ENCODE results near the gene NDEL1.
A peak's percentile ranks its signal among the peaks of the same experiment; 100 is the strongest.

Gene NDEL1

GRCh38 chr17:8487743-8488142 lies 52.1 kb downstream of the NDEL1 start:
- no peak overlapping the region for H3K27ac ChIP-seq (ENCODE audit: low read length)
- no peak overlapping the region for H3K4me3 ChIP-seq (ENCODE audit: low read length in 2 of 2)
- no peaks in the 10 kb centered on the region for H3K4me1 ChIP-seq (ENCODE audit: control insufficient read depth, insufficient read depth, low read length)
- peaks cover 42 to 62% of the 10 kb centered on the region in 2 donors for H3K36me3 ChIP-seq (ENCODE audit: control insufficient read depth in 2 of 2, insufficient read depth in 2 of 2, low read length in 2 of 2)
- no peaks in the 10 kb centered on the region for H3K9me3 ChIP-seq (ENCODE audit: control insufficient read depth in 2 of 2, low read length in 2 of 2)
- no peak overlapping the region for H3K9ac ChIP-seq (ENCODE audit: low read length in 2 of 2)
- H3K27me3 ChIP-seq (ENCODE audit: control insufficient read depth in 1 of 2, insufficient read depth in 2 of 2, low read length in 2 of 2), result no peaks in the 10 kb centered on the region

DNA sequence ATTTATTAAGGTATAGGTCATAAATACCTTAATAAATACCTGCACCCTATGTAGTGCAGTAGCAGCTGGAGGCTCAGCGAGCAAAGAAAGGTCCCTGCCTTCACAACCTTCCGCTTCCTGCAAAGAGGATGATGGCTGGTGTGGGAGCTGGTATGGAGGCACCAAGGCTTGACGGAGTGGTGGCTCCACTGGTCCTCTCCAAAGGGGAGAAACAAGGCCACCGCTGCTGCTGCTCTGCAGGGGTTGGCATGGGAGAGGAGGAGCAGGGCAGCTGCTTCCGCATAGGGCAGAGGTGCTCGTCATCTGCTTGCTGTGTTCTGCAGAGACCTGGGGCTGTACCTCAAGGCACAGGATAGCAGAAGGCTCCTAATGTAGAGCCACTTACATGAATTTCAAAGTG lies 52.8 kb downstream of the NDEL1 start:
- H3K27ac ChIP-seq (ENCODE audit: low read length), result peak overlapping the region; percentile 6

DNA sequence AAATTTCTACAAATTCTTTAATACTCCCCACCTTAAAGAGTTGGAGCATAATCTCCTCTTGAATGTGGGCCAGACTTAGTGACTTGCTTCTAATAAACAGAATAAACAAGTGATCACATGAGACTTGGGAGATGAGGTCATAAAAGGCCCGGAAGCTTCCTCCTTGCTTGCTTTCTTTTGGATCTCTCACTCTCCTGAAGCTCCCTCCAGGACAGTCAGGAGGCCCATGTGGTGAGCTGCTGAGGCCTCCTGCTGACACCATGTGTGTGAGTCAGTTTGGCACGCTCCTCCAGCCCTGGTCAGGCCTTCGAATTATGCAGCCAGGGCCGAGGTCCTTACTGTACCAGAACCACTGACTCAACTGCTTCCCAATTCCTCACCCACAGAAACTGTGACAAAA lies 53.2 kb downstream of the NDEL1 start:
- H3K4me1 ChIP-seq (ENCODE audit: control insufficient read depth, insufficient read depth, low read length), result no peaks in the 10 kb centered on the region
- H3K9ac ChIP-seq (ENCODE audit: low read length in 2 of 2), result no peak overlapping the region
- H3K36me3 ChIP-seq (ENCODE audit: control insufficient read depth in 2 of 2, insufficient read depth in 2 of 2, low read length in 2 of 2), result peaks cover 35 to 60% of the 10 kb centered on the region in 2 donors
- H3K27ac ChIP-seq (ENCODE audit: low read length), result peak overlapping the region; percentile 6
- H3K4me3 ChIP-seq (ENCODE audit: low read length in 2 of 2), result no peak overlapping the region
- H3K9me3 ChIP-seq (ENCODE audit: control insufficient read depth in 2 of 2, low read length in 2 of 2), result no peaks in the 10 kb centered on the region
- no peaks in the 10 kb centered on the region for H3K27me3 ChIP-seq (ENCODE audit: control insufficient read depth in 1 of 2, insufficient read depth in 2 of 2, low read length in 2 of 2)

More for the DNA sequence above, 52.8 kb downstream of the NDEL1 start:
- H3K36me3 ChIP-seq (ENCODE audit: control insufficient read depth in 2 of 2, insufficient read depth in 2 of 2, low read length in 2 of 2), result peaks cover 37 to 62% of the 10 kb centered on the region in 2 donors
- H3K4me1 ChIP-seq (ENCODE audit: control insufficient read depth, insufficient read depth, low read length), result no peaks in the 10 kb centered on the region
- H3K27me3 ChIP-seq (ENCODE audit: control insufficient read depth in 1 of 2, insufficient read depth in 2 of 2, low read length in 2 of 2), result no peaks in the 10 kb centered on the region
- no peaks in the 10 kb centered on the region for H3K9me3 ChIP-seq (ENCODE audit: control insufficient read depth in 2 of 2, low read length in 2 of 2)
- no peak overlapping the region for H3K4me3 ChIP-seq (ENCODE audit: low read length in 2 of 2)
- no peak overlapping the region for H3K9ac ChIP-seq (ENCODE audit: low read length in 2 of 2)

GRCh38 chr17:8489841-8490240 lies 54.2 kb downstream of the NDEL1 start:
- no peaks in the 10 kb centered on the region for H3K9me3 ChIP-seq (ENCODE audit: control insufficient read depth in 2 of 2, low read length in 2 of 2)
- no peaks in the 10 kb centered on the region for H3K27me3 ChIP-seq (ENCODE audit: control insufficient read depth in 1 of 2, insufficient read depth in 2 of 2, low read length in 2 of 2)
- peaks cover 39 to 63% of the 10 kb centered on the region in 2 donors for H3K36me3 ChIP-seq (ENCODE audit: control insufficient read depth in 2 of 2, insufficient read depth in 2 of 2, low read length in 2 of 2)
- H3K9ac ChIP-seq (ENCODE audit: low read length in 2 of 2), result no peak overlapping the region
- H3K27ac ChIP-seq (ENCODE audit: low read length), result no peak overlapping the region
- no peak overlapping the region for H3K4me3 ChIP-seq (ENCODE audit: low read length in 2 of 2)
- H3K4me1 ChIP-seq (ENCODE audit: control insufficient read depth, insufficient read depth, low read length), result no peaks in the 10 kb centered on the region

GRCh38 chr17:8490256-8491023 lies 54.8 kb downstream of the NDEL1 start:
- no peaks in the 10 kb centered on the region for H3K27me3 ChIP-seq (ENCODE audit: control insufficient read depth in 1 of 2, insufficient read depth in 2 of 2, low read length in 2 of 2)
- peaks cover 42 to 64% of the 10 kb centered on the region in 2 donors for H3K36me3 ChIP-seq (ENCODE audit: control insufficient read depth in 2 of 2, insufficient read depth in 2 of 2, low read length in 2 of 2)
- H3K27ac ChIP-seq (ENCODE audit: low read length), result no peak overlapping the region
- H3K9me3 ChIP-seq (ENCODE audit: control insufficient read depth in 2 of 2, low read length in 2 of 2), result no peaks in the 10 kb centered on the region
- no peak overlapping the region for H3K4me3 ChIP-seq (ENCODE audit: low read length in 2 of 2)
- H3K4me1 ChIP-seq (ENCODE audit: control insufficient read depth, insufficient read depth, low read length), result no peaks in the 10 kb centered on the region
- no peak overlapping the region for H3K9ac ChIP-seq (ENCODE audit: low read length in 2 of 2)

DNA sequence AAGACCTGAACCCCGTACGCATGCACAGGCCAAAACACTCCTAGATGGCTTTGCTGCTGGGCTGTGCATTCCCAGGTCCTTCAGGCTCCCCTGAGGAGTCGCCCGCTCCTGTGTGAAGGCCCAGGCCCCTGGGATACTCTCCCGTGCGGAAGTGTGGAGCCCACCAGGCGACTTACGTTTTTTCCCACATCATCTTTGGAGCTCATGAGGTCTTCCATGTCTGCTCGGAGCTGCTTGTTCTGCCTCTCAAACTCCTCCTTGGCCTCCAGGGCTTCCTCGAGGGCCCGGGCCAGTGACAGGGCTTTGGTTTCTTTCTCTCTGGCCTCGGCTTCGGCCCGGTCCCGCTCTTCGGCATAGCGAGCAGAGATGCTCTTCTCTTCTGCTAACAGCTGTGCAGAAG lies 56.4 kb downstream of the NDEL1 start:
- no peaks in the 10 kb centered on the region for H3K9me3 ChIP-seq (ENCODE audit: control insufficient read depth in 2 of 2, low read length in 2 of 2)
- no peak overlapping the region for H3K27ac ChIP-seq (ENCODE audit: low read length)
- peaks cover 46 to 65% of the 10 kb centered on the region in 2 donors for H3K36me3 ChIP-seq (ENCODE audit: control insufficient read depth in 2 of 2, insufficient read depth in 2 of 2, low read length in 2 of 2)
- no peaks in the 10 kb centered on the region for H3K27me3 ChIP-seq (ENCODE audit: control insufficient read depth in 1 of 2, insufficient read depth in 2 of 2, low read length in 2 of 2)
- no peaks in the 10 kb centered on the region for H3K4me1 ChIP-seq (ENCODE audit: control insufficient read depth, insufficient read depth, low read length)
- no peak overlapping the region for H3K9ac ChIP-seq (ENCODE audit: low read length in 2 of 2)
- H3K4me3 ChIP-seq (ENCODE audit: low read length in 2 of 2), result no peak overlapping the region

DNA sequence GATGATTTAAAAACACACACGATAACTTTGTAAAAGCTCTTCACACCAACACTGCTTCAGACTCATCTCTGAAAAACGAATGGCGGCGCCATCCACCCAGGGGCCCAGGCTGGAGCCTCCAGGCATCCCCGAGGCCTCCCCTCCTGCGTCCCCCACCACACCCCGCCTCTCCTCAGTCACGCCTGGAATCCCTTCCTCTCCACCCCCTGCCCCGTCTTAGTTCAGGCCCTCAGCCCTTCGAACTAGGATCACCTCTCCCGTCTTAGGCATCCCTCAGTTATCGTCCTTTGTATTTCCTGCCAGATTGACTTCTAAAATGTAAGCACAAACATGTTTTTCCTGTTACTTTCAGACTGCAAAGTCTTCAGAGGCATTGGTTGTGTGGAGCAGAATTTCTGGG lies 58.3 kb downstream of the NDEL1 start:
- H3K4me1 ChIP-seq (ENCODE audit: control insufficient read depth, insufficient read depth, low read length), result no peaks in the 10 kb centered on the region
- peaks cover 41 to 51% of the 10 kb centered on the region in 2 donors for H3K36me3 ChIP-seq (ENCODE audit: control insufficient read depth in 2 of 2, insufficient read depth in 2 of 2, low read length in 2 of 2)
- no peaks in the 10 kb centered on the region for H3K27me3 ChIP-seq (ENCODE audit: control insufficient read depth in 1 of 2, insufficient read depth in 2 of 2, low read length in 2 of 2)
- H3K4me3 ChIP-seq (ENCODE audit: low read length in 2 of 2), result no peak overlapping the region
- no peaks in the 10 kb centered on the region for H3K9me3 ChIP-seq (ENCODE audit: control insufficient read depth in 2 of 2, low read length in 2 of 2)
- H3K9ac ChIP-seq (ENCODE audit: low read length in 2 of 2), result no peak overlapping the region
- no peak overlapping the region for H3K27ac ChIP-seq (ENCODE audit: low read length)

GRCh38 chr17:8494506-8495111 lies 58.9 kb downstream of the NDEL1 start:
- Histone ChIP-seq H3K9ac (ENCODE audit: low read length in 2 of 2) (no peak overlapping the region), H3K36me3 (ENCODE audit: control insufficient read depth in 2 of 2, insufficient read depth in 2 of 2, low read length in 2 of 2) (peaks cover 47 to 56% of the 10 kb centered on the region in 2 donors), H3K9me3 (ENCODE audit: control insufficient read depth in 2 of 2, low read length in 2 of 2) (no peaks in the 10 kb centered on the region), H3K27ac (ENCODE audit: low read length) (no peak overlapping the region), H3K4me3 (ENCODE audit: low read length in 2 of 2) (no peak overlapping the region), H3K27me3 (ENCODE audit: control insufficient read depth in 1 of 2, insufficient read depth in 2 of 2, low read length in 2 of 2) (no peaks in the 10 kb centered on the region), H3K4me1 (ENCODE audit: control insufficient read depth, insufficient read depth, low read length) (no peaks in the 10 kb centered on the region)

GRCh38 chr17:8496081-8496480 lies 60.4 kb downstream of the NDEL1 start:
- Histone ChIP-seq H3K27ac (ENCODE audit: low read length) (no peak overlapping the region), H3K27me3 (ENCODE audit: control insufficient read depth in 1 of 2, insufficient read depth in 2 of 2, low read length in 2 of 2) (no peaks in the 10 kb centered on the region), H3K9me3 (ENCODE audit: control insufficient read depth in 2 of 2, low read length in 2 of 2) (no peaks in the 10 kb centered on the region), H3K9ac (ENCODE audit: low read length in 2 of 2) (no peak overlapping the region), H3K4me1 (ENCODE audit: control insufficient read depth, insufficient read depth, low read length) (no peaks in the 10 kb centered on the region), H3K36me3 (ENCODE audit: control insufficient read depth in 2 of 2, insufficient read depth in 2 of 2, low read length in 2 of 2) (peaks cover 51 to 59% of the 10 kb centered on the region in 2 donors), H3K4me3 (ENCODE audit: low read length in 2 of 2) (no peak overlapping the region)

- H3K9ac ChIP-seq (ENCODE audit: low read length in 2 of 2), result no peak overlapping the region
- no peaks in the 10 kb centered on the region for H3K27me3 ChIP-seq (ENCODE audit: control insufficient read depth in 1 of 2, insufficient read depth in 2 of 2, low read length in 2 of 2)
- no peak overlapping the region for H3K4me3 ChIP-seq (ENCODE audit: low read length in 2 of 2)
- no peaks in the 10 kb centered on the region for H3K4me1 ChIP-seq (ENCODE audit: control insufficient read depth, insufficient read depth, low read length)
- H3K9me3 ChIP-seq (ENCODE audit: control insufficient read depth in 2 of 2, low read length in 2 of 2), result no peaks in the 10 kb centered on the region
- H3K36me3 ChIP-seq (ENCODE audit: control insufficient read depth in 2 of 2, insufficient read depth in 2 of 2, low read length in 2 of 2), result peaks cover 38 to 42% of the 10 kb centered on the region in 2 donors
- no peak overlapping the region for H3K27ac ChIP-seq (ENCODE audit: low read length)
Measured at GRCh38 chr17:8499171-8499570, 63.5 kb downstream of the NDEL1 start.

DNA sequence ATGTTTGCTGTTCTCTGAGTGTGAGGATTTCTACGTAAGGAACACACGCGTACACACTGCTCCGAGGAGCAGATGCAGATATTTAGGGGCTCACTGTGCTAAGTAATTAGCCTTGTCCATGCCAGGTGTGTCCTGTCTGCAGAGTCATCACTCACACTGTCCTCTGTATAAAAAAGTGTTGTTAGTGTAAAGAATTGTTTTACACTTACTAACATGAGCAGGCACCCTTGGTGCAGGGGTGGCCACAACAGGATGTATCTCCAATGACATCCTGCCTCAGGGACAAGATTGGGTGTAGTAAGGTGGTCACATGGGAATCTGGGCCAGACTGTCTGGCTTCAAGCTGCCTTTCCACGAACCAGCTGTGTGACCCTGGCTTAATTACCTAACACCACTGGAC lies 63.9 kb downstream of the NDEL1 start:
- Histone ChIP-seq H3K36me3 (ENCODE audit: control insufficient read depth in 2 of 2, insufficient read depth in 2 of 2, low read length in 2 of 2) (peaks cover 33 to 44% of the 10 kb centered on the region in 2 donors), H3K9ac (ENCODE audit: low read length in 2 of 2) (no peak overlapping the region), H3K4me3 (ENCODE audit: low read length in 2 of 2) (no peak overlapping the region), H3K27ac (ENCODE audit: low read length) (no peak overlapping the region), H3K27me3 (ENCODE audit: control insufficient read depth in 1 of 2, insufficient read depth in 2 of 2, low read length in 2 of 2) (no peaks in the 10 kb centered on the region), H3K4me1 (ENCODE audit: control insufficient read depth, insufficient read depth, low read length) (no peaks in the 10 kb centered on the region), H3K9me3 (ENCODE audit: control insufficient read depth in 2 of 2, low read length in 2 of 2) (no peaks in the 10 kb centered on the region)
